Endodermal cell (in vitro differentiated cells): Measurements from ENCODE around the gene ORC5. TPM values are rescaled to one million over a fixed set of nuclear protein-coding genes. Genes with fewer than 3 reads are reported as not detected.
A peak's percentile ranks its signal among the peaks of the same experiment; 100 is the strongest.

Experiments
- DNase-seq: peaks from one replicate; pipeline ENCODE4 v3.0.0-alpha.2; 2017
- H3K27ac ChIP-seq: 2 replicates; pipeline ENCODE4 v1.5.1; 2013; ENCODE audit warnings: mild to moderate bottlenecking, low read depth, low read length, moderate library complexity
- H3K27me3 ChIP-seq: 2 replicates; pipeline ENCODE4 v1.6.1; 2013; ENCODE audit warnings: mild to moderate bottlenecking, low read length, moderate library complexity; ENCODE audit not compliant: insufficient read depth, control insufficient read depth, poor library complexity, severe bottlenecking
- H3K36me3 ChIP-seq: 2 replicates; pipeline ENCODE4 v1.7.0; 2013; ENCODE audit warnings: mild to moderate bottlenecking, low read length, moderate library complexity; ENCODE audit not compliant: control insufficient read depth, insufficient read depth
- H3K4me1 ChIP-seq: one replicate; pipeline ENCODE4 v1.7.0; 2013; ENCODE audit warnings: low read length; ENCODE audit not compliant: control insufficient read depth, insufficient read depth
- H3K4me3 ChIP-seq: 2 replicates; pipeline ENCODE4 v1.5.1; 2013; ENCODE audit warnings: mild to moderate bottlenecking, low read length, moderate library complexity
- H3K9ac ChIP-seq: 2 replicates; pipeline ENCODE4 v1.6.1; 2013; ENCODE audit warnings: mild to moderate bottlenecking, low read length, moderate library complexity; ENCODE audit not compliant: poor library complexity, severe bottlenecking; ENCODE audit errors: extremely low read depth
- H3K9me3 ChIP-seq: 2 replicates; pipeline ENCODE4 v1.6.1; 2013; ENCODE audit warnings: mild to moderate bottlenecking, low read length, moderate library complexity; ENCODE audit not compliant: control insufficient read depth
- H3K27ac Mint-ChIP-seq: 2 replicates; pipeline ENCODE4 v1.8.0; 2020; ENCODE audit warnings: mixed read lengths
- H3K27me3 Mint-ChIP-seq: 2 replicates; pipeline ENCODE4 v1.8.0; 2021; ENCODE audit warnings: mild to moderate bottlenecking, mixed read lengths; ENCODE audit not compliant: insufficient read depth
- H3K36me3 Mint-ChIP-seq: 2 replicates; pipeline ENCODE4 v1.8.0; 2020; ENCODE audit warnings: low read depth, mixed read lengths
- H3K4me1 Mint-ChIP-seq: 2 replicates; pipeline ENCODE4 v1.8.0; 2020; ENCODE audit warnings: mixed read lengths
- H3K4me3 Mint-ChIP-seq: 2 replicates; pipeline ENCODE4 v1.8.0; 2020; ENCODE audit warnings: mild to moderate bottlenecking, moderate library complexity, mixed read lengths
- H3K9me3 Mint-ChIP-seq: 2 replicates; pipeline ENCODE4 v1.8.0; 2020; ENCODE audit warnings: mild to moderate bottlenecking, mixed read lengths
- CTCF ChIP-seq: fragments of 200-600 bp; sonication (generic); conservative IDR thresholded peaks from 2 replicates; pipeline ENCODE4 v1.5.0; 2021; ENCODE audit warnings: antibody characterized with exemption, mild to moderate bottlenecking
- WGBS, 2 experiments: methylation state at CpG; one replicate each; pipeline versions ENCODE4 v1.1.5 to v1.1.7; 2013; ENCODE audit warnings: missing lambda C conversion rate in 2 of 2, mixed read lengths in 1 of 2; ENCODE audit not compliant: insufficient coverage in 1 of 2, insufficient read length in 1 of 2; 5-methylcytosine and 5-hydroxymethylcytosine counted together
- total RNA-seq, 2 donors: library from RNA; stranded (reverse); fragmentation: NEBNext Ultra II Directional in 1 of 2; extraction: Animal tissue kit (Norgen Biotek cat#: 25700) in 1 of 2; gene quantifications; 2 replicates in 1 of 2; 3 replicates in 1 of 2; pipeline ENCODE4 v1.2.1, GENCODE V29; 2021

The ORC5 gene
- total RNA-seq, 2 donors from 2014 or later = 22.5 to 22.7 TPM

GRCh38 chr7:104091242-104091641 is 116.6 kb downstream of the ORC5 start:
- Histone ChIP-seq H3K9ac (no peak overlapping the region), H3K4me1 (peaks cover 7% of the 10 kb centered on the region), H3K9me3 (no peaks in the 10 kb centered on the region), H3K27ac (no peak overlapping the region), H3K27me3 (no peaks in the 10 kb centered on the region), H3K36me3 (no peaks in the 10 kb centered on the region), H3K4me3 (no peak overlapping the region)
- H3K27ac Mint-ChIP-seq = no peak overlapping the region
- H3K27me3 Mint-ChIP-seq = no peaks in the 10 kb centered on the region
- DNase-seq = no peak
- no peak for TF ChIP-seq CTCF
- no peaks in the 10 kb centered on the region for H3K36me3 Mint-ChIP-seq
- no peak overlapping the region for H3K4me3 Mint-ChIP-seq
- 94% methylated on average over 4 of the region's 4 CpGs; no CpG with 5 or more reads in 1 of the 2 experiments for WGBS, 2 experiments
- H3K9me3 Mint-ChIP-seq = no peaks in the 10 kb centered on the region
- H3K4me1 Mint-ChIP-seq = peaks cover 13% of the 10 kb centered on the region

- H3K9me3 ChIP-seq = no peaks in the 10 kb centered on the region
- Mint-ChIP-seq H3K27ac (peak overlapping the region; percentile 1), H3K4me3 (no peak overlapping the region), H3K27me3 (no peaks in the 10 kb centered on the region), H3K9me3 (no peaks in the 10 kb centered on the region), H3K4me1 (peaks cover 13% of the 10 kb centered on the region), H3K36me3 (no peaks in the 10 kb centered on the region)
- peak overlapping the region; percentile 75 for H3K27ac ChIP-seq
- H3K27me3 ChIP-seq = no peaks in the 10 kb centered on the region
- H3K4me3 ChIP-seq = no peak overlapping the region
- peaks cover 7% of the 10 kb centered on the region for H3K4me1 ChIP-seq
- H3K36me3 ChIP-seq = no peaks in the 10 kb centered on the region
- DNase-seq = no peak
- H3K9ac ChIP-seq = no peak overlapping the region
- WGBS, 2 experiments = 59 to 70% methylated on average over 3 of the region's 3 CpGs
- TF ChIP-seq CTCF = no peak
Observed at GRCh38 chr7:104089612-104090011, 118.2 kb downstream of the ORC5 start.

- Mint-ChIP-seq H3K4me3 (no peak overlapping the region), H3K9me3 (peaks cover 5% of the 10 kb centered on the region), H3K36me3 (peaks cover 3% of the 10 kb centered on the region), H3K4me1 (peaks cover 13% of the 10 kb centered on the region), H3K27ac (no peak overlapping the region), H3K27me3 (no peaks in the 10 kb centered on the region)
- Histone ChIP-seq H3K9me3 (peaks cover 4% of the 10 kb centered on the region), H3K27me3 (no peaks in the 10 kb centered on the region), H3K4me3 (peak overlapping the region; percentile 42), H3K4me1 (peaks cover 7% of the 10 kb centered on the region), H3K36me3 (no peaks in the 10 kb centered on the region), H3K27ac (peak overlapping the region; percentile 75), H3K9ac (no peak overlapping the region)
- TF ChIP-seq CTCF = no peak
- no peak for DNase-seq
- WGBS, 2 experiments = 13 to 29% methylated on average over 1 of the region's 1 CpG
Observed at GRCh38 chr7:104089061-104089460, 118.8 kb downstream of the ORC5 start.

Other genes with a start within 250 kb of the ORC5 start
- 1 to 10 TPM; 3.9 to 8.5 TPM for gene RELN, start 218.4 kb downstream of the ORC5 start, total RNA-seq
- gene LHFPL3, start 120.6 kb upstream of the ORC5 start, total RNA-seq = not detected